ENCODE measurements around the gene ATP9B. TPM values are rescaled to one million over a fixed set of nuclear protein-coding genes. Genes with fewer than 3 reads are reported as not detected.

The ATP9B gene
- total RNA-seq, 1 experiment from 2014 or later = 44.4 TPM

DNA sequence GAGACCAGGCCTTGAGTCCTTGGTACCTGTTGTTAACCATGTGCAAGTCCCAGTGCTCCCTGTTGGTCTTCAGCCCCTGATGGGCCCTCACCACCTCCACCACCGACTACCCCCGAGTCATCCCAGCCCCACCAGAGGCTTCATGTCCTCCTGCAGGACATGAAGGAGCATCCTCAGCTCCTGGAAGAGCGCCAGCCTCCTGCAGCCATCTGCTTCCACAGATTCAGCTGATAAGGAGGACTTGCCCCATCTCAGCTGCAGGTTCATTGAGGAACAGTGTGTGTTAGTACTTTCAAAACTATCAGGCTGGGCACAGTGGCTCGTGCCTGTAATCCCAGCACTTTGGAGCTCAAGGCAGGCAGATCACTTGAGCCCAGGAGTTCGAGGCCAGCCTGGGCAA, 151.9 kb downstream of the ATP9B start:
- H3K27ac ChIP-seq (ENCODE audit: low read length) = no peak overlapping the region
- in situ Hi-C loops (cut with HindIII; ENCODE audit: low pct_unique_long_range_greater_than_20kb, low sequenced_read_pairs) = no loop called here
- intact Hi-C loops (cut with micrococcal nuclease; ENCODE audit: unreplicated experiment) = no loop called here
- H3K27me3 ChIP-seq (ENCODE audit: control insufficient read depth, insufficient read depth, low read length) = no peaks in the 10 kb centered on the region
- ChIA-PET CTCF (interaction anchor here (0.6 kb wide), 1 partner anchor 158 kb away, joined by 3 read pairs; no protein-coding TSS in a partner anchor), POLR2A (interaction anchor here (0.7 kb wide), 1 partner anchor 62 kb away, joined by 7 read pairs; no protein-coding TSS in a partner anchor)
- H3K9me3 ChIP-seq (ENCODE audit: control insufficient read depth, insufficient read depth, low read depth, low read length) = no peaks in the 10 kb centered on the region
- H3K36me3 ChIP-seq (ENCODE audit: control insufficient read depth, insufficient read depth, low read length) = no peaks in the 10 kb centered on the region
- ATAC-seq (no peak), DNase-seq (ENCODE audit: low read depth, low spot score) (no peak)
- no peaks in the 10 kb centered on the region for H3K4me1 ChIP-seq (ENCODE audit: control insufficient read depth, insufficient read depth, low read length)
- no peak overlapping the region for H3K4me3 ChIP-seq (ENCODE audit: low read depth in 2 of 2, low read length in 2 of 2)
- no peak for TF ChIP-seq POLR2AphosphoS5 (IDR thresholded peaks at IDR 0.05; ENCODE audit: low read depth, low read length)
- no peak for TF ChIP-seq TCF7L2 (IDR thresholded peaks at IDR 0.05; ENCODE audit: low read depth, low read length)
- BruUV-seq (replicated peaks) = no TSS peak

- in situ Hi-C loops (cut with HindIII; ENCODE audit: low pct_unique_long_range_greater_than_20kb, low sequenced_read_pairs) = no loop called here
- H3K36me3 ChIP-seq (ENCODE audit: control insufficient read depth, insufficient read depth, low read length) = no peaks in the 10 kb centered on the region
- H3K27ac ChIP-seq (ENCODE audit: low read length) = no peak overlapping the region
- intact Hi-C loops (cut with micrococcal nuclease; ENCODE audit: unreplicated experiment) = no loop called here
- no peaks in the 10 kb centered on the region for H3K27me3 ChIP-seq (ENCODE audit: control insufficient read depth, insufficient read depth, low read length)
- no peak overlapping the region for H3K4me3 ChIP-seq (ENCODE audit: low read depth in 2 of 2, low read length in 2 of 2)
- H3K4me1 ChIP-seq (ENCODE audit: control insufficient read depth, insufficient read depth, low read length) = no peaks in the 10 kb centered on the region
- no TSS peak for BruUV-seq (replicated peaks)
- POLR2A ChIA-PET = no interaction called here
- DNase-seq (ENCODE audit: low read depth, low spot score) = no peak
- no peak for TF ChIP-seq SIN3A (IDR thresholded peaks at IDR 0.05; ENCODE audit: borderline replicate concordance, insufficient read depth, low read depth, low read length)
- no peak for TF ChIP-seq POLR2AphosphoS5 (IDR thresholded peaks at IDR 0.05; ENCODE audit: low read depth, low read length)
- TF ChIP-seq REST (IDR thresholded peaks at IDR 0.05; ENCODE audit: insufficient read depth in 1 of 2, low read depth in 2 of 2, low read length in 1 of 2) = no peak
- no peak for TF ChIP-seq TCF7L2 (IDR thresholded peaks at IDR 0.05; ENCODE audit: low read depth, low read length)
- TF ChIP-seq, protein P1, sequence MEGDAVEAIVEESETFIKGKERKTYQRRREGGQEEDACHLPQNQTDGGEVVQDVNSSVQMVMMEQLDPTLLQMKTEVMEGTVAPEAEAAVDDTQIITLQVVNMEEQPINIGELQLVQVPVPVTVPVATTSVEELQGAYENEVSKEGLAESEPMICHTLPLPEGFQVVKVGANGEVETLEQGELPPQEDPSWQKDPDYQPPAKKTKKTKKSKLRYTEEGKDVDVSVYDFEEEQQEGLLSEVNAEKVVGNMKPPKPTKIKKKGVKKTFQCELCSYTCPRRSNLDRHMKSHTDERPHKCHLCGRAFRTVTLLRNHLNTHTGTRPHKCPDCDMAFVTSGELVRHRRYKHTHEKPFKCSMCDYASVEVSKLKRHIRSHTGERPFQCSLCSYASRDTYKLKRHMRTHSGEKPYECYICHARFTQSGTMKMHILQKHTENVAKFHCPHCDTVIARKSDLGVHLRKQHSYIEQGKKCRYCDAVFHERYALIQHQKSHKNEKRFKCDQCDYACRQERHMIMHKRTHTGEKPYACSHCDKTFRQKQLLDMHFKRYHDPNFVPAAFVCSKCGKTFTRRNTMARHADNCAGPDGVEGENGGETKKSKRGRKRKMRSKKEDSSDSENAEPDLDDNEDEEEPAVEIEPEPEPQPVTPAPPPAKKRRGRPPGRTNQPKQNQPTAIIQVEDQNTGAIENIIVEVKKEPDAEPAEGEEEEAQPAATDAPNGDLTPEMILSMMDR (IDR thresholded peaks at IDR 0.05) = no peak
- CTCF ChIA-PET = no interaction called here
- no peak for ATAC-seq
- H3K9me3 ChIP-seq (ENCODE audit: control insufficient read depth, insufficient read depth, low read depth, low read length) = no peaks in the 10 kb centered on the region
Observed at GRCh38 chr18:79222790-79223189, 153.6 kb downstream of the ATP9B start.

DNA sequence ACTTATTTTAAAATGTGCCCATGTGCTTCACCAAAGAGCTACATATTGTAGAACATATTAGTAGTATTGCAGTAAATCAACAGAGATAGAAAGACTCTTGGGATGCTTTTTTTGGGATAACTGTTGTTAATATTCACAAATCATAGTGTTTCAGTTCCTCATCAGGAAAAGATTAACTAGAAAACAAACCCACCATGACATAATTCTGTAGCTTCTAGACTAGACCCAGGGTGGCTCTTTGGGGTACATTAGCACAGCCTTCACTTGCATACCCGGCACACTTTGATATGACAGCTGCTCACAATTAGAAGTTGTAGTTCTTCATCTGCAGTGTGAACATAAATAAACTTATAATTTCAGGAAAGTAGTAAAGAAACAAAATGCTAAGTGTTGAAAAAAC, 154.2 kb downstream of the ATP9B start:
- BruUV-seq (replicated peaks) = no TSS peak
- in situ Hi-C loops (cut with HindIII; ENCODE audit: low pct_unique_long_range_greater_than_20kb, low sequenced_read_pairs) (no loop called here), intact Hi-C loops (cut with micrococcal nuclease; ENCODE audit: unreplicated experiment) (no loop called here)
- Histone ChIP-seq H3K36me3 (ENCODE audit: control insufficient read depth, insufficient read depth, low read length) (no peaks in the 10 kb centered on the region), H3K9me3 (ENCODE audit: control insufficient read depth, insufficient read depth, low read depth, low read length) (no peaks in the 10 kb centered on the region), H3K27me3 (ENCODE audit: control insufficient read depth, insufficient read depth, low read length) (no peaks in the 10 kb centered on the region), H3K4me3 (ENCODE audit: low read depth in 2 of 2, low read length in 2 of 2) (no peak overlapping the region), H3K27ac (ENCODE audit: low read length) (no peak overlapping the region), H3K4me1 (ENCODE audit: control insufficient read depth, insufficient read depth, low read length) (no peaks in the 10 kb centered on the region)
- ChIA-PET POLR2A (no interaction called here), CTCF (no interaction called here)
- no peak for ATAC-seq
- no peak for TF ChIP-seq REST (IDR thresholded peaks at IDR 0.05; ENCODE audit: insufficient read depth in 1 of 2, low read depth in 2 of 2, low read length in 1 of 2)
- TF ChIP-seq, protein P1 (IDR thresholded peaks at IDR 0.05) = no peak
- no peak for TF ChIP-seq TCF7L2 (IDR thresholded peaks at IDR 0.05; ENCODE audit: low read depth, low read length)
- no peak for TF ChIP-seq POLR2AphosphoS5 (IDR thresholded peaks at IDR 0.05; ENCODE audit: low read depth, low read length)
- no peak for TF ChIP-seq SIN3A (IDR thresholded peaks at IDR 0.05; ENCODE audit: borderline replicate concordance, insufficient read depth, low read depth, low read length)
- DNase-seq (ENCODE audit: low read depth, low spot score) = no peak

Measured in Panc1 (cell line).